ENCODE data around the gene ABLIM3.
"Not testable (repeated sequence)": the region's sequence is repeated elsewhere in the genome, so short reads cannot be mapped to it uniquely, and the experiment has no call there.

ABLIM3 gene

GRCh38 chr5:149160291-149160787 is 19.0 kb downstream of the ABLIM3 start:
- DNase-seq = no peak

DNA sequence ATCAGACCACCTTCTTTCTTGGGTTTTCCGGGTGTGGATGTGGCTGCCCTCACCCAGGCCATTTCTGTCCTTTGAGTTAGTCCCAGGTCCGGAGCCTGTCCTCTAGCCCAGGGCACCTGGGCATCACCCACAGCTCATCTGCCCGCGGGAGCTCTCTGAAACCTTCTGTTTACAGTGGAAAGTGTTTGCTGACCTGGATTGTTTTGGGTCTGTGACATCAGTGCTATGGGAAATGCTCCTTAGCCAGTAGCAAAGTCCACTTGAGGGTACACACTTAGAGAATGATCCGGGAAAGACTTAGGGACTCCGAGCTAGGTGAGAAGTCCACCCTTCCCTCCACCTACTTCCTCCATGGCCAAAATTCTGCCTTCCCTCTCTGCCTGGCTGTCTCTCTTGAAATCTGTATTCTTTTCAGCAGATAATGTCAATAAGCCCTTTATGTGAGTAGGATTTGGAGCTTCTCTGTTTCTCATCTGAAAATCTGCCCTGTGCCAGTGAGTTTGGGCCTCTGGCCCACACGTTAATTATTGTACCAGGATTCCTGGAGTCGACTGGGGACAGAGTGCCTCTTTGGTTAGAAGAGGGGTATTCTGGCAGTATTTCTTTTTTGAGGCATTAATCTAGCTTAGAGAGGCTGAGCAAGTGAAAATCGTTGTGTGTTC is 19.9 kb downstream of the ABLIM3 start:
- no peak for DNase-seq

DNA sequence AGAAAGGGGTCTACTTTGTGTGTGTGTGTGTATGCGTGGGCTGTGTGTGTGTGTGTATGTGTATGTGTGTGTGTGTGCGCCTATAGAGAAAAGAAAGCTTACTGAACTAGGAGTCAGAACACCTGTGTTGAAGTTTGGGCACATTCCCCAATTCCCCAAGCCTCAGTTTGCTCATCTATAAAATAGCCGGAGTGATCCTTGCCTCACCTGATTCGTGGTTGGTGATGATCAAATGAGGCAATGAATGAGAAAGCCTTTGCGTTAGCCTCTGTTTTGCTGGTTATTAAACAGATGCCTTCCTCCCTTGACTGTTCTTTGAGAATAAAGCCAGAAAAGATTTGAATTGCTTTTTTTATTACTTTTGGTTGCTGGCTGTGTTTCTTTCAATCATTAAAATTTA is 20.6 kb downstream of the ABLIM3 start:
- DNase-seq = no peak

GRCh38 chr5:149162401-149163084 is 21.2 kb downstream of the ABLIM3 start:
- no peak for DNase-seq

- DNase-seq = no peak
Observed at GRCh38 chr5:149164731-149165130, 23.4 kb downstream of the ABLIM3 start.

- DNase-seq = no peak
Observed at GRCh38 chr5:149166128-149166527, 24.8 kb downstream of the ABLIM3 start.

GRCh38 chr5:149166591-149167100 is 25.4 kb downstream of the ABLIM3 start:
- no peak for DNase-seq

GRCh38 chr5:149168276-149168906 is 27.1 kb downstream of the ABLIM3 start:
- no peak for DNase-seq

- DNase-seq = no peak
Observed at GRCh38 chr5:149170299-149170698, 29.0 kb downstream of the ABLIM3 start.

GRCh38 chr5:149172261-149172660 is 31.0 kb downstream of the ABLIM3 start:
- no peak for DNase-seq

DNA sequence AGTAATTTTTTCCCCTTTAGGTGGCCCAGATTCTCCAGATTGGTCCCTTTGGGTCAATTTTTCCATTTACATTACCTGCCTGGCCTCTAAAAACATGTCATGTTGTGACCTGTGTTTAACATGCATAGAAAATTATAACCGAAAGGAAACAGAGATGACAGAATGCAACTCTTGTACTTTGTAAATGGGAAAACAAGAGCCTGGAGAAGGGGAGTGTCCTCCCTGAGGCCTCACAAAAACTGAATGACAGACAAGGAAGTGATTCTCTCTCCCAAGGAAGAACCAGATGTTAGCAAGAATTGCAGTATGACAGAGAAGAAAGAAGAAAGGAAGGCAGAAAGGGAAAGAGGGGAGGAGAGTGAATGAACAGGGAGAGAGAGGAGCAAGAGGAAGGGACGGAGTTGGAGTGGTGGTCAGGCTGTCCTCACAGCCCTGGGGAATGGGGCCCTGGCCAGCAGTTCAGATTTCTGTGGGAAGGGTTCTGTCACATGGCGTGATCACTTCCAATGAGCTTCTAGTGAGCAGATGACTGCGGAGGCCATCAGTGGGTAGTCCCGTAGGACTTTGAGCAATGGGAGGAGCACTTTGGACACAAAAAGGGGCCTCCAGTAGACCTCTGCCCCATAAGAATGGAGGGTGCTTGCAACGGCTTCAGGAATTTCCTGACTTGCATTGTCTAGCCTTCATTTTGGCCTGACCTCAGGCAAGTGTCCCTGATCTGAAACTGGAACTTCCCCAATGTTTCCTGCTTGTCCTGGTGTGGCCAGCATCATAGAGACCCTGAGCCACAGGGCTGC is 31.6 kb downstream of the ABLIM3 start:
- DNase-seq = no peak

DNA sequence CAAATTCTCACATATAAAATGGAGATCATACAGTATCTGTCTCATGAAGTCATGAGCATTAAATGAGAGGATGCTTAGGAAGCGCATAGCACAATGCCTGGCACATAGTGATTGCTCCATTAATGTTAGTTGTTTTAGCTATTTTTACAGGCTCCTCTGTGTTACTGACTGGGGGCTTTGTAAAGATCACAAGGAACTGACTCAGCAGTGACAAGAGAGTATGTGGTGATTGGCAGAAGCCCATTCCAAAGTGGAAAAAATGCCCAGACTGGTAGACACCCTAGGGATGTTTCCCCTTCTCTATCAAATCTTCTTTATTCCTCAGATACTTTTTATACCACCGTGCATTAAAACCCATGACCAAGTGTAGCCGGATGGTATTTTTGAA is 33.5 kb downstream of the ABLIM3 start:
- no peak for DNase-seq

DNA sequence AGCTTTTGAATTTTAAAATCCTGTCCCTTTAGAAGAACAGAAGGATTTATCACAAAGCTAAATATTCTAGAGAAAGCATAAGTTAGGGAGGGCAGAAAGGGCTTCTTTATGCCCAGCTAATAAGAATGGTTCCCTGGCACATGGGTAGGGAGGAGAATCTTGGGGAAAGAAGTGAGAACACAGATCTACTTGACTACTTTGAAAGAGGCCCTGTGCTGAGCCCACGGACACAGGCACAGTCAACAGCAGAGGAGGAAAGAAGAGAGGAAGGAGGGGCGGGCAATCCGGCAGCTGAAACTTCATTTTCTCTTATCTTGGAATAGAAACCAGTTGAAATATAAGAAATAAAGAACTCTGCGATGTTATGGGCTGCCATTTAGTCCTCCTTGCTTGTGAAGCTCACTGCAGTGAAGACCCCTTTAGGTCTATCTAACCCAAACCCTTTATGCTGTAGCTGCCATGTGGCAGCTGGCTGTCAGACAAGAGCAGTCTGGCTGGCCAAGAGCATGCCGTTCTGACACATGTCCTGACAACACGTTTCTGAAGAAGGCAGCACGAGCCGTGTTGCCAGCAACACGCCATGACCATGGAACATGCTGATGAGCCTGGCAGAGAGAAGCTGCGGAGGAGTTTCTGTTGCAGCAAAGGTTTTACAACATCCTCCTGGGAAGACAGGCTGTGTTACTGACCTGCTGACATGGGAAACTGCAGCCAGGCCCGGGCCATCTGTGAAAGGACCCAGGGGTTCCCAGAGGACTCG is 34.2 kb downstream of the ABLIM3 start:
- DNase-seq = no peak

DNA sequence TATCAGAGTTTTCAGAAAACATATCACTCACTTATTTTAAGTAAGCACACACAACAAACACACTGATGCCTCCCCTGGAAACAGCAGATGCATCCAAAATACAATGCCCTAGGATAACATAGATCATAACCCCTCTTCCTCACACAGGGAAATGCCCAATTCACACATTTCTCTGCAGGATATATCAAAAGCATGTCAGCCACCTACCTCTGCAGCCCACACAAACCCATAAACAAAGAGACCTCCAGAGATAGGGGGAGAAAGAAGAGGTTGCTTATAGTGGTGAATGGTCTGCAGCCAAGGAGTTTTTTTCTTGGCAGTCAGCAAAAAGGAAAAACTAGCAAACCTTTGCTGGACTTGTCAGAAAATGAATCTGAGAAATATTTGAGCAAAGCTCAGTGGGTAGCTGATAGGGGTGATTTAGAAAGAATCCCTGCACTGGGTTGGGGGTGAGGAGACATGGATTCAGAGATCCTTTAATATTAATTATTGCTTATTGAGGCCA is 36.1 kb downstream of the ABLIM3 start:
- DNase-seq = no peak

- no peak for DNase-seq
Observed at GRCh38 chr5:149177911-149178565, 36.7 kb downstream of the ABLIM3 start.

- DNase-seq = no peak
Observed at GRCh38 chr5:149181732-149182131, 40.4 kb downstream of the ABLIM3 start.

DNA sequence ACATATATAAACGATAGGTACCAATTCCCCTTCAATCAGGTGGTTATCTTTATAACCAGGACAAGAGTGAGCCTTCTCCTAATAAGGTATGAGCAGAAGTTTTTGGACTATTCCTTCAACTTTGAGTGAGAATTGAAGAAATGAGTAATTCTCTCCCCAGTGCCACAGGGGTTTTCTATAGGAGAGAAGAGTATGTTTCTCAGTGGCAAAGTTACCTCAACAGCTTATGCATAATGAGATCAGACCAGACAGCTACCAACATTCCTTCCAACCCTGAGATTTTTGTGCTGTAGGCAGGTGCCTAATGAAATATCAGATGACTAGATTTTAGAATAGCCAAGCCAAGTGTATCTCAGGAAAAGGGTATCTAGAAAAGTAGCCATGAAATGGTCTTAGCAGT is 40.9 kb downstream of the ABLIM3 start:
- no peak for DNase-seq

DNA sequence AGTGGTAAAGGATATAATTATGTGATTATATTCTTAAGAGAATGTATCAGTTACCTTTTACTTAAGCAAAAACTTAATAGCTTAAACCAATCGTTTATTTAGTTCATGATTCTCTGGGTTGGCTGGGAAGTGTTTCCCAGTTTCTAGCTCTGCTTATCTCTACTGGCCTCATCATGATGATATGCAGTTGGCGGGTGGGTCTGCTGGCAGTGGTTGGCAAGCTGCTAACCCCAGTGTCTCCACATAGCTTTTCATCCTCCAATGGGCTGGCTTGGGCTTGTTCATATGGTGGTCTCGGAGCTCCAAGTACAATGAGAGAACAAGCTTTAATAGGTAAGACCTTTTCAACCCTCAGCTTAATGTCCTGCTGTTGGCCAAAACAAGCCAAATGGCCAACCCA is 43.8 kb downstream of the ABLIM3 start:
- no peak for DNase-seq

DNA sequence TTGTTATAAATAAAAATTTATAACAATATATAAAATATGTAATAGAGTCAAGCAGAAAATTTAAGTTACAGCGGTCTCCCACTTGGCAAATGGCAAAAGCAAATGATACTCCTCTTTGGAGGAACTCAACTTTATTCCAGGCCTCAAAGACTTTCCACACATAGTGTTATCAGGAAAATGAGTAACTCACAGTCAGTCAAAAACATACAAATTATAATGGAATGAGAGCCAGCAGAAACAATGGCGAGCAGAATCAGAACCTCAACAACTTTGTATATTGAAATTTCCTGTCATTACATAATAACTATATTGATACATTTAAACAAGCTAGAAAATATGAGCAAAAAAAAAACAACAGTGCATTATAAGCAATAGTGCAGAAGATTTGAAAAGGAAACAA is 45.2 kb downstream of the ABLIM3 start:
- DNase-seq = no peak

- DNase-seq = not testable (repeated sequence)
Observed at GRCh38 chr5:149187617-149188016, 46.3 kb downstream of the ABLIM3 start.

DNA sequence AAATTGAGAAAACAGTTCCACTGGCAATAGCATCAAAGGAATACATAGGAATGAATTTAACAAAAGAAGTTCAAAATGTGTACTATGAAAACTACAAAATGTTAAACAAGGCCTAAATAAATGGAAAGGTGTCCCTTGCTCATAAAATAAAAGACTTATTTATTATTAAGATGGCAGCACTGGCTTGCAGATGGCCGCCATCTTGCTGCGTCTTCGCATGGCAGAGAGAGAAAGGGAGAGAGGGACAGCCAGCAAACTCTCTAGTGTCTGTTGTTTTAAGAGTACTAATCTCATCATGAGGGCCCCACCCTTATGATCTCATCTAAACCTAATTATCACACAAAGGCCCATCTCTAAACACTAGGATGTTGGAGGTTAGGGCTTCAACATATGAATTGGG is 47.1 kb downstream of the ABLIM3 start:
- no peak for DNase-seq

Measured in stimulated activated naive CD4-positive, alpha-beta T cell (primary cell).